Vagina (tissue), 2 donors: ENCODE data around the gene PPP5C. TPM values are rescaled to one million over a fixed set of nuclear protein-coding genes. Genes with fewer than 3 reads are reported as not detected.
A peak's percentile ranks its signal among the peaks of the same experiment; 100 is the strongest.

Source experiments
- DNase-seq, 2 donors: peaks; one replicate each; pipeline ENCODE4 v3.0.0-alpha.2; 2017; ENCODE audit errors: extremely low spot score in 2 of 2
- H3K27ac ChIP-seq: fragments of 200-600 bp; sonication (generic); one replicate; pipeline ENCODE4 v1.5.1; 2019
- H3K27me3 ChIP-seq: fragments of 200-600 bp; sonication (generic); one replicate; pipeline ENCODE4 v1.5.1; 2019
- H3K36me3 ChIP-seq, 2 donors: fragments of 200-600 bp; sonication (generic); one replicate each; pipeline ENCODE4 v1.5.1; 2017 to 2019
- H3K4me1 ChIP-seq: fragments of 200-600 bp; sonication (generic); one replicate; pipeline ENCODE4 v1.5.1; 2019
- H3K4me3 ChIP-seq, 2 donors: fragments of 200-600 bp; sonication (generic); 1 replicate in 1 of 2; 2 replicates in 1 of 2; pipeline ENCODE4 v1.5.1; 2016 to 2019
- H3K9me3 ChIP-seq: fragments of 200-600 bp; sonication (generic); one replicate; pipeline ENCODE4 v1.5.1; 2019
- POLR2A ChIP-seq, 2 donors: fragments of 450-650 bp; IDR thresholded peaks; one replicate each; pipeline ENCODE4 v1.6.1; 2017; ENCODE audit warnings: antibody characterized with exemption in 2 of 2, mild to moderate bottlenecking in 2 of 2, moderate library complexity in 2 of 2
- POLR2AphosphoS5 ChIP-seq, 2 donors: sonication (generic); formaldehyde crosslinking; IDR thresholded peaks; one replicate each; pipeline ENCODE4 v1.9.0; 2017; ENCODE audit warnings: antibody characterized with exemption in 2 of 2, mild to moderate bottlenecking in 2 of 2, low read depth in 1 of 2; ENCODE audit not compliant: insufficient read depth in 1 of 2
- intact Hi-C: fragments of 100-400 bp; cut with DNase I; formaldehyde crosslinking; loops from one replicate; pipeline ENCODE4 v1.15.1; 2023
- total RNA-seq: library from RNA; depleted of rRNA; stranded (reverse); fragments of >200 nt; gene quantifications from one replicate; pipeline ENCODE4 v1.2.3, GENCODE V29; 2016
- TF ChIP-seq, protein P1 (sequence below), 3 experiments: fragments of 450-650 bp in 2 of 3; fragments of 200-600 bp in 1 of 3; sonication (generic) in 1 of 3; IDR thresholded peaks; one replicate each; pipeline ENCODE4 v1.5.1; 2017 to 2019; ENCODE audit warnings: antibody characterized with exemption in 3 of 3, mild to moderate bottlenecking in 2 of 3, moderate library complexity in 2 of 3

PPP5C gene
- total RNA-seq, 1 donor from 2014 or later = 60.4 TPM

GRCh38 chr19:46350758-46351159 lies 3.9 kb downstream of the PPP5C start:
- peak overlapping the region; percentile 70 for H3K27ac ChIP-seq
- H3K27me3 ChIP-seq = no peaks in the 10 kb centered on the region
- peaks cover 0 to 21% of the 10 kb centered on the region in 2 donors for H3K36me3 ChIP-seq
- peak overlapping the region in 1 of 2 donors; percentile 1 for H3K4me3 ChIP-seq
- no peaks in the 10 kb centered on the region for H3K9me3 ChIP-seq
- DNase-seq = no peak
- intact Hi-C loops = no loop called here
- no peak for TF ChIP-seq POLR2AphosphoS5 (IDR thresholded peaks at IDR 0.05; ENCODE audit: insufficient read depth in 1 of 2, low read depth in 1 of 2)
- no peak for TF ChIP-seq POLR2A (IDR thresholded peaks at IDR 0.05)
- TF ChIP-seq, protein P1, sequence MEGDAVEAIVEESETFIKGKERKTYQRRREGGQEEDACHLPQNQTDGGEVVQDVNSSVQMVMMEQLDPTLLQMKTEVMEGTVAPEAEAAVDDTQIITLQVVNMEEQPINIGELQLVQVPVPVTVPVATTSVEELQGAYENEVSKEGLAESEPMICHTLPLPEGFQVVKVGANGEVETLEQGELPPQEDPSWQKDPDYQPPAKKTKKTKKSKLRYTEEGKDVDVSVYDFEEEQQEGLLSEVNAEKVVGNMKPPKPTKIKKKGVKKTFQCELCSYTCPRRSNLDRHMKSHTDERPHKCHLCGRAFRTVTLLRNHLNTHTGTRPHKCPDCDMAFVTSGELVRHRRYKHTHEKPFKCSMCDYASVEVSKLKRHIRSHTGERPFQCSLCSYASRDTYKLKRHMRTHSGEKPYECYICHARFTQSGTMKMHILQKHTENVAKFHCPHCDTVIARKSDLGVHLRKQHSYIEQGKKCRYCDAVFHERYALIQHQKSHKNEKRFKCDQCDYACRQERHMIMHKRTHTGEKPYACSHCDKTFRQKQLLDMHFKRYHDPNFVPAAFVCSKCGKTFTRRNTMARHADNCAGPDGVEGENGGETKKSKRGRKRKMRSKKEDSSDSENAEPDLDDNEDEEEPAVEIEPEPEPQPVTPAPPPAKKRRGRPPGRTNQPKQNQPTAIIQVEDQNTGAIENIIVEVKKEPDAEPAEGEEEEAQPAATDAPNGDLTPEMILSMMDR (IDR thresholded peaks at IDR 0.05) = no peak
- peaks cover 56% of the 10 kb centered on the region for H3K4me1 ChIP-seq

DNA sequence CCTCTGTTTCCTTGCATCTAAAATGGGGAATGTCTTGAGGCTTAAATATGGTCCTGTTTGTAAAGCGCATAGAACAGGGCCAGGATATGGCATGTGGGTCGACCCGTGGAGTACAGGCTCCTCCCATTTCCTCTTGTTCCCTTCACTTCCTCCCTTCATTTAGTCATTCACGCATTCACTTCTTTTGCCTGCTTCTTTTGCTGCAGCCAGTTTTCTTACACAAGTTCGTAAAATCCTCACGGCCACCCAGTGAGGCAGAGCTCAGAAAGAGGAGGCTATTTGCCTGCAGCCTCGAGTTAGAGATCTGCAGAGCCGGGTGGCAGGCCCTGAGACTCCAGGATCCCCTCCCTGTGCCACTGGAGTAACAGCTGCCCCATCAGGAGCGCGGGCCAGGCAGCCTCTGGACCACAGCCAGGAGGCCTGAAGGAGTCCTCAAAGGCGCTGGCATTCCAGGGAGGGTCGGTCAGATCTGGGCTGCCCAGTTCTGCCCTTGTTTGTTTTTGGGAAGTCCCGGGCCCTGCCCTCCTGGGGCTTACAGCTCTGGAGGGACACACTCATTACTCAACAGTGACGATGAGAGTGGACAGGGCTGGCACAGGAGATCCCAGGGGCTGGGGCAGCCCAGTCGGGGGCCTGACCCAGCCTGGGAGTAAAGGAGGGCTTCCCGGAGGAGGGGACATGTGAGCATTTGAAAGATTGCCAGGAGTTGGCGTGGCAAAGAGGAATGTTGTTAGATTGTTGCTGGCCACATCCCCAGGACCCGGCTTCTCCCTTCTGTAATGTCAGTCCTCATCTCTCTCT lies 4.6 kb downstream of the PPP5C start:
- Histone ChIP-seq H3K27me3 (no peaks in the 10 kb centered on the region), H3K4me1 (peaks cover 53% of the 10 kb centered on the region), H3K27ac (peak overlapping the region; percentile 70), H3K36me3 (peaks cover 0 to 24% of the 10 kb centered on the region in 2 donors), H3K9me3 (no peaks in the 10 kb centered on the region), H3K4me3 (peak overlapping the region in 1 of 2 donors; percentile 1)
- intact Hi-C loops = no loop called here
- TF ChIP-seq POLR2A (IDR thresholded peaks at IDR 0.05) (no peak), POLR2AphosphoS5 (IDR thresholded peaks at IDR 0.05; ENCODE audit: insufficient read depth in 1 of 2, low read depth in 1 of 2) (peak in 1 of 2 donors; percentile 46)
- TF ChIP-seq, protein P1 (IDR thresholded peaks at IDR 0.05) = no peak
- no peak for DNase-seq

DNA sequence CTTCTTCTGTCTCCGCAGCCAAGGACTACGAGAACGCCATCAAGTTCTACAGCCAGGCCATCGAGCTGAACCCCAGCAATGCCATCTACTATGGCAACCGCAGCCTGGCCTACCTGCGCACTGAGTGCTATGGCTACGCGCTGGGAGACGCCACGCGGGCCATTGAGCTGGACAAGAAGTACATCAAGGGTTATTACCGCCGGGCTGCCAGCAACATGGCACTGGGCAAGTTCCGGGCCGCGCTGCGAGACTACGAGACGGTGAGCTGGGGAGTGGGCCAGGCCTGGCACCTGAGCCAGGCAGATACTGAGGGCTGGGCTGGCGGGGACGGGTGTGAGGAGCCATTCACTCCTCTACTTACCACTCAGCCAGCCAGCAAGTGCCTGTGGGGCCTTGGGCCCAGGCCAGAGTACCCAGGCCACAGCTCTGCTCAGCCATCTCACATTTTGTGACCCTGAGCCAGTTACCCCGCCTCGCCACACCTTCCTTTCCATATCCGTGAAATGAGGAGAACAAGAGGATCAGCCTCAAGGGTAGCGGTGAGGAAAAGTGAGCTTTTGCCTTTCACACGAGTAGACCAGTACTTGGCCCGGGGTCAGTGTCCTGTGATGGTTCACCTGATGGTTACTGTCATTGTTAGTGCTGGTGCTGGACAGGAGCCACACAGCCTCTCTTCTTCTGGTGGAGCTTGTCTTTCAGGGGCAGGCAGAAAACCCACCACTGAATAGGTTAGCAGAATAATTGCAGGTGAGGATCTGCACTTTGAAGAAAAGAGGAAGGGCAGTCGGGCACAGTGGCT lies 7.0 kb downstream of the PPP5C start:
- Histone ChIP-seq H3K27me3 (no peaks in the 10 kb centered on the region), H3K27ac (no peak overlapping the region), H3K4me3 (no peak overlapping the region), H3K4me1 (peaks cover 34% of the 10 kb centered on the region), H3K36me3 (peaks cover 0 to 41% of the 10 kb centered on the region in 2 donors), H3K9me3 (no peaks in the 10 kb centered on the region)
- no peak for DNase-seq
- no peak for TF ChIP-seq POLR2AphosphoS5 (IDR thresholded peaks at IDR 0.05; ENCODE audit: insufficient read depth in 1 of 2, low read depth in 1 of 2)
- TF ChIP-seq, protein P1 (IDR thresholded peaks at IDR 0.05) = no peak
- no peak for TF ChIP-seq POLR2A (IDR thresholded peaks at IDR 0.05)
- intact Hi-C loops = no loop called here

- H3K9me3 ChIP-seq = no peaks in the 10 kb centered on the region
- no peak overlapping the region for H3K4me3 ChIP-seq
- peaks cover 0 to 41% of the 10 kb centered on the region in 2 donors for H3K36me3 ChIP-seq
- peaks cover 18% of the 10 kb centered on the region for H3K4me1 ChIP-seq
- intact Hi-C loops = no loop called here
- DNase-seq = no peak
- no peak overlapping the region for H3K27ac ChIP-seq
- TF ChIP-seq POLR2AphosphoS5 (IDR thresholded peaks at IDR 0.05; ENCODE audit: insufficient read depth in 1 of 2, low read depth in 1 of 2) (no peak), POLR2A (IDR thresholded peaks at IDR 0.05) (no peak)
- TF ChIP-seq, protein P1 (IDR thresholded peaks at IDR 0.05) = no peak
- H3K27me3 ChIP-seq = no peaks in the 10 kb centered on the region
These were observed 8.6 kb downstream of the PPP5C start for GRCh38 chr19:46355234-46356148.
